HG03571 (cell line): ENCODE results near the gene PAF1.
"Not testable (repeated sequence)": the region's sequence is repeated elsewhere in the genome, so short reads cannot be mapped to it uniquely, and the experiment has no call there.

Experiments
- ATAC-seq: cut with Tn5 transposase; IDR thresholded peaks from one replicate; pipeline ENCODE4 v1.9.1; 2021; ENCODE audit not compliant: unreplicated experiment

The PAF1 gene

DNA sequence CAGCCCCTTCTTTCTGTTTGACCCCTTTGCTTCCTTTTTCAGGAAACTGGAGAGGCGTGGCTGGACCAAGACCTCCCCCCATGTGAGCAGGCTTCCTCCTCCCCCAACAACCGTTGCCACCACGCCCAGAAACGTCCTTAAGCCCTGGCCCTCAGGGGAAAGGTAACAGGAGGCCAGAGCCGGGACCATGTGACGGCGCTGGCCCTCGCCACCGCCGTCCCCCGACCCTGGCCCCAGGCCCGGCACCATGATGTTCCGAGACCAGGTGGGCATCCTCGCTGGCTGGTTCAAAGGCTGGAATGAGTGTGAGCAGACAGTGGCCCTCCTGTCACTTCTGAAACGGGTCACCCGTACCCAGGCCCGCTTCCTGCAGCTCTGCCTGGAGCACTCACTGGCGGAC is 34.3 kb downstream of the PAF1 start:
- no peak for ATAC-seq

DNA sequence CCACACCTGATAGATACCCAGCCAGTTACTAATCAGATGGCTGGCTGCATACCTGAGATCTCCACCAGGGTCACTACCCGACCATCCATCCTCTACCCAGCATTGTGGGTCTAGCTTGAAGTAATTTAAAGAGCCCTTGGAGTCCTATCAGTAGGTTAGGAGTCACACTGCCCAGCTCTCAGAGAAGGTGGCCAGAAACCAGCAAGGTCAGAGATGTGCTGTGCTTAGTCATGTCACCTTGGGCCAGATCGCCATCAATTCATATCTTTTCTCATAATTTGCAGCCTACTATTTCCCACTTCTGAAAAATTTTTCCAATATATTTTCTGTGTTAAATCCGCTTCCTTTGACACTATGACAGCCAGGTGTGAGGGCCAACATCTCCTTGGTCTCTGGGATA is 34.8 kb downstream of the PAF1 start:
- ATAC-seq = no peak

DNA sequence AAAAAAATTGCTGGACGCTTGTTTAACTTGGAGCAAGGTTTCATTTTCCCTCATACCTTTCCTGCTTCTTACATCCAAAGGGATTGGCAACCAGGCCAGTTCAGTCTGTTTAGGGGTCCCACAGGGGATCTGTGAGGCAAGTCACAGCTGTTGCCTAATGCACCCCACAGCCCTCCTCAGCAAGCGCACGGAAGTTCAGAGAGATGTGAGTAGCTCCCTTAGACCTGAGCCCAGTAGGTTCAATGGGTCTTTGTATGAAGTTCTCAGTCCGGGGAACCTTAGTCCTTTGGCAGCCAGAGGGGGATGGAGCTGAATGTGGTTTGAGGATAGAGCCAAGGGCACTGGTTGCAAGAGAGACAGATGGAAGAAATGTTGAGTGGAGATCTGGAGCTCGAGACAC is 35.7 kb downstream of the PAF1 start:
- ATAC-seq = no peak

DNA sequence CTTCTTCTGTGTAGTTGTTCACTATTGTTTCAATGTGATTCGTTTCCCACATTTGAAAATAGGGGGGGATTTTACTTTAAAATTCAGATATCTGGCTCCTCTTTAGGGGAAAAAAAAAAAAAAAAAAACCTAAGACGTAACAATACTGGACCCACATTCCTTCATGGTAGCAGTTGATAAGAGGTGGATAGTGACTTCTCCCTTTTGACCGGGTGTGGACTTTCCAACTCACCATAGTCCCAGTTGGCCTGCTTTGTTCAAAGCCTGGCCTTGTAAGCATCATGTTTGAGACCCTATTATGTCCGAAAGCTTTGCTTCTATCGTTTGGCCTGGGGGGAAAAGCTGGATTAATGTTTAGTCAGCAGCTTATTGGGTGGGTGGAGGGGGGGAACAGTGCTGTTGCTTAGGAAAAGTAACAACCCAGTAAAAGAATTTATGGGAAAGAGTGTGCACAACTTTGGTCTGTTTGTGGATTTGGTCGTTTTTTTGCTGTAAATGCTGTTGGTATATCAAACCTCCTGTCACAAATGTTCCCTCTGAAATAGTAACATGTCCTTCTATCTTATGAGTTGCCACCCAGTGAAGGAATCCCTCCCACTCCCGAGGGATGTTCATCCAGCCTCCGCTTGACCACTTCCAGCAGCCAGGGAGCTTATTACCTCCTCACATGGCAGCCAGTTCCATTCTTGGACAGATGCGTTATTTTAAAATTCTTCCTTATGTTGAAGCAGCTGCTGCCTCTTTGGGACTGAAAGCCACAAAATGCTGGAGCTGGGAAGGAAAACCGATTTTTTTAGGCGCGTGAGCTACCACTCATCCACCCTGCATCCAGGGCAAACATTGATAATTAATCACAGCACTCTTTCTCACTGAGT is 38.3 kb downstream of the PAF1 start:
- no peak for ATAC-seq

DNA sequence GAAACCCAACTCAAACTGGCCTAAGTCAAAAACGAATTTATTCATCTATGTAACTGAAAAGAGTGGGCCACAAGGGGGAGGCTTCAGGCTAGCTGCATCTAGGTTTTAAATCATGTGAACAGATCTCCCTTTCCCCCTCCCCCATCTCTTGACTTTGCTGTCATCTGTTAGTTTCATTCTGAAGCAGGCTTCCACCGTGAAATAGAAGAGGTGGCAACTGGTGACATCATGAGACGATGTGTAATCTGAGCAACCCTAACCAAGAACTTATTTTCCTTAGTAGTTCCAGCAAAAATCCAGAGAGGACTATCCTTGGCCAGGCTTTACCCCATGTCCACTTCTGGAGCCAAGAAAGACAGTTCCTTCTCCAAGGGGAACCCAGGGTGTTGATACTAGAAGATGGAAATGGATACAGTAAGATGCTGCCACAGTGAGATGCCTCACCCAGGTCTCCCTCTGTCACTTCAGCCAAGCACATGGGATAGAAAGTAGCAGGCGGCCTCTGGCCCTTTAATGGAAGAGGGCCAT is 39.3 kb downstream of the PAF1 start:
- no peak for ATAC-seq

DNA sequence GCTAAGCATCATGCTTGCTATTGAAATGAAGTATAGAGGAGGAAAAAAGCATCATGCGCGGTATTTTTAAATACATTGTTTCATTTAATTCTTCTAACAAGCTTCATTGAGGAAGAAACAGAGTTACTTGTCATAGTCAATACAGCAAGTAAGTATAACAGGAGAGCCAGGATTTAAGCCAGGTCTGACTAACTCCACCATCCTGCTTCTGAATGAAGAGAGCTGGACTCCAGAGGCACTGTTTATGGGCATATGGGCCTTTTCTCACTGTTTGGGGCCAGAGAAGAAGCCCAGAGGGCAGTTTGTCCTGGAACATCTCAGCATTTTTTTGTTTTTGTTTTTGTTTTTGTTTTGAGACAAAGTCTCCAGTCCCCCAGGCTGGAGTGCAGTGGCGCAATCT is 40.8 kb downstream of the PAF1 start:
- no peak for ATAC-seq

DNA sequence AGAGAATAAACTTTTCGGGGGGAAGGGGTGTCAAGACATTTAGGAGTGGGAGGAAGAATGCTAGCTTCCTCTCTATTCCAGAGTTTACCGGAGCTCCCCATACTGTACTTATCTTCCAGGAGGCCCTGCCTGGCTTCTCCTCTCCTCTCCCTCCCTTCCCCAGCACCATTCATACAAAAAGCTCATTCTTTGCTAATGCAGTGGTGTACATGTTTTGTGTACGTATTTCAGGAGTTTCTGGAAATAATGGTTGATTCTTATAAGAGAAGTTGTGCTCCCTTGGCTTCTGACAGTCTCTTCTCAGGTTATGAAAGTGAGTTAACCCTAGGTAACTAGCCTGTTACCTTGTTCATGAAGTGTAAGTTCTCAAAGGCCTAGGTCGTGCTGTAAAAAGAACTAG is 41.6 kb downstream of the PAF1 start:
- ATAC-seq = no peak

DNA sequence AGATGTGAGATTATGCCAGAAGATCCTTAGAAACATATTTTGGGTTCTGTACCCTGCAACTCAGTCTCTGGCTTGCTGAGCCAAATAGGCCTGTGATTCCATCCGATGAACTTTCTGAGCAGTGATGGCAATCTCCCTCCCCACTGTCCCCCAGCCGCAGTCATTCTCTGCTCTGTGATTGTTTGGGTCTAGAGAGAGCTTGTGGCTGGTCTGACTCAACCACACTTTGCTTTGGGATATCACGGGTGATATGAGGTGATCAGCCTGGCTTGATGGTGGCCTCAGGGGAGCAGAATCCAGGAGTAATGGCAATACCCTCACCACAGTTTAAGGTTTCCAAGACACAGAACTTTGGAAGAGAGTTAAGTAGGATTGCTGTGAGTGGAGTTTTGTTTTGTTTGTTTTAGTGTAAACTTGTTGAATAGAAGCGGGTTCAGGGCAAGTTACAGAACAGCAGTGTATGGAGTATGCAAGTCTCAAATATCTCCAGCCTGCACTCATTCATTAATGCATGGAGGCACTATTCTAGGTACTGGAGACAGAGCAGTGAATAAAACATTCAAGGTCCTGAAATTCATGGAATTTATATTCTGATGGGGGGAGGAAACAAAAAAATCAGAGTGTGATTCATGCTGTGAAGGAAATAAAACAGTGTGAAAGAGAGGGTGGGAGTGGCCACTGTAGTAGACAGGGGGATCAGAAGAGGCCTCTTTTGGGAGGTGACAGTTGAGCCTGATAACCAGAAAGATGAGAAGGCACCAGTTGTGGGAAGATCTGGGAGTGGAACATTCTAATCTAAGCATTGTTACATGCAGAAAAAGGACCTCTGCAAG is 43.4 kb downstream of the PAF1 start:
- ATAC-seq = no peak

DNA sequence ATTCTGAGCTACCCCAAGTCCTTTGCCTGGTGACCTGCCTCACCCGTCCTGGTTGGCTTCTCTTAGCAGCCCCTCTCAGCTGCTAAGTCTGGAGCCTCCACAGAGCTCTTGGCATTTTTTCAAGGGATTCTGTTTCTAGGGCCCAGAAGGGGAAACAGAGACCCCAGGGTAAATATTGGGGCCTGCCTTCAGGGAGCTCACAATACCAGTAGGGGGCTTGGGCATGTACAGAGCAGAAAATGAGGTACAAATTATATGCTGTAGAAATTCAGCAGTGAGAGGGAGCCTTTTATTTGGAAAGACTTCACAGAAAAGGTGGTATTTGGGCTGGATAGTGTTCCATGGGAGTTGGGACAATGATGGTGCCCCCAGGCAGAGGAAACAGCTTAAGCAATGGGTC is 45.0 kb downstream of the PAF1 start:
- no peak for ATAC-seq

DNA sequence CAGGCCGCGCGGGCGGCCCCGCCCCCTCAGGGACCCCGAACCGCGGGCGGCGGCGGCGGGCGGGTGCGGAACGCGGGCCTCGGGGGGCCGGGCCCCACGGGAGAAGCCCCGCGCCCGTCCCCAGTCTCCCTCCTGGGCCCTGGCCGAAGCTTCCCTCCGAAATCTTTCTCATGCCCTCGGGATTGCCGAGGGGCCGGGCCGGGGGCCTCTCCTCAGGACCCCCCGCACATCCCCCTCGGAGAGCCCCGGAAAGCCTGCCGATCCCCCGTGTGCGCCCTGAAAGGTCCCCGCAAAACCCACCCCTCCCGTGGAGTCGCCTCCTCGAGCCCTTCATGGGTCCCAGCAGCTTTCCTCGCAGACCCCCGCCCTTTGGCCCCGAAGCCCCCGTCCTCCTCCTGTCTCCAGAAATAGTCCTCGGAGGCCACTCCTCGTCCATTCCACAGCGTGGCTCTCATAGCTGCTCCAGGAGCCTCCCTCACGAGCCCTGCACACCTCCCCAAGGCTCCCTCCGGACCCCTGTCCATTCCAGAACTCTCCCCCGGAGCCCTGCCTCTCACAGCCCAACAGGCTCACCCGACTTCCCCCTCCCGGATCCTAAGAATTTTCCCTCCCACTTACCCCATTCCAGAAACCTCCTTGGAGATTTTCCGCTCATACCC is 48.1 kb downstream of the PAF1 start:
- peak; percentile 1 for ATAC-seq

DNA sequence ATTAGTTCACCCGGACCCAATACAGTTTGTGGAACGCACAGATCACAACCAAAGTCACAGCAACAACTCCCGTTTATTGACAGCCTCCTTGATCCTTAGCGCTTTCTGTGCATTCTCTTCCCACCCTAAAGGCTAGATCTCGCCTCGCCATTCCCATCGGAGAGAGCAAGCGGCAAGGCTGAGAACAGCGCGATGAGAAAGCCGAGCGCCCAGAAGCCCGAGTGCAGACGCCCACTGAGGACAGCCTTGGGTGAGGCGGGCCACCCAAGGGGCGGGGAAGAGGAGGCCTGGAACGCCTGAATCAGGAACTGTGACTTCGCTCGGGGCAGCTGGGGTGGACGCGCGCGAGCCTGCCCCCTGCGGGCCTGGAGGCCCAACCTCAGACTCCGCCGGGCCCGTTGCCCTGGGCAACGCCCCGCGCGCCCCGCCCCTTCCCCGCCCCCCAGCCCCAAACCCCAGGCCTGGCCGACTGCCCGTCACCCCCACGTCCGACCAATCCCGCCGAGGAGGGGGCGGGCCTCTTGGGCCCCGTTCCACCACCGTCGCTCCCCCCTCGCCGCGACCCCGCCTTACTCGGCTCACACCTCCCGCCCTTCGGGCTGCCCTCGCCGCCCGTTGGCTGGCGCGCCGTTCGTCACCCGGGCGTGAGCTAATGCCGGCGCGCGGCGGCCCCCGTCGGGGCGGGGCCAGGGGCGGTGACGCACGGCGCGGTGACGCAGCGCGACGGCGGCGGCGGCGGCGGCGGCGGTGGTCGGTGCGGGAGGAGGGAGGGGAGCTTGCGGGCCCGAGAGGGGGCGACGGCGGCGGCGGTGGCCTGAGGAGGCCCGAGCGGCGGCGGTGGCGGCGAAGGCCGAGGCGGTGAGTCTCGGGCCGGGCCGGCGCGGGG is 48.9 kb downstream of the PAF1 start, which contains the start of gene SAMD4B:
SAMD4B (plus strand) TSS at position 703 of the 886 bp plus-strand sequence. CDS start 14,473 bp downstream, outside the sequence.
- peak; percentile 81 for ATAC-seq

DNA sequence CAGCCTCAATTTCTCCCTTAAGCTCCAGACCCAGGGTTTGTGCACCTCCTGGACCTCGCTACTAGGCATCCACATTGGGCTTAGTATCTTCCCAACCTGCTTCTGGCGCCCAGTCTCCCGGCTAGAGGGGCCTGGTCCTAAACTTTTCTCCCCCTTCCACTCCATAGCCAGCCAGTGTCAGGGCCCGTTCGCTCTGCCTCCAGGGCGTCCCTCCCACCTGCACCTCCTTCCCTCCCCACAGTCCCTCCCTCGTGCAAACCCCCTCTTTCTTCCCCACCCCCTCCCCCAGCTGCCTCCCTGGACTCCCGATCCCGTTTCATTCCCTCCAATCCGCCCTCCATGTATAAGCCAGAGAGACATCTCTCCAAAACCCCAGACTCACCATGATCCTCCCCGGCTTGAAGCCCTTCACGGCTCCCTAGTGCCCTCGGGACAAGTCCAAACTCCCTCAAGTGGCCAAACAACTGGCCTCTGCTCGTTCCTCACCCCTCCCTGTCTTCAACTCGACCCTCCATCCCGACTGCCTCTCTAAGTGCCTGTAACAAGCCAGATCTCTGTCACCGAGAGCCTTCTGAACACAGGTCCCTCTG is 49.7 kb downstream of the PAF1 start:
- ATAC-seq = no peak

DNA sequence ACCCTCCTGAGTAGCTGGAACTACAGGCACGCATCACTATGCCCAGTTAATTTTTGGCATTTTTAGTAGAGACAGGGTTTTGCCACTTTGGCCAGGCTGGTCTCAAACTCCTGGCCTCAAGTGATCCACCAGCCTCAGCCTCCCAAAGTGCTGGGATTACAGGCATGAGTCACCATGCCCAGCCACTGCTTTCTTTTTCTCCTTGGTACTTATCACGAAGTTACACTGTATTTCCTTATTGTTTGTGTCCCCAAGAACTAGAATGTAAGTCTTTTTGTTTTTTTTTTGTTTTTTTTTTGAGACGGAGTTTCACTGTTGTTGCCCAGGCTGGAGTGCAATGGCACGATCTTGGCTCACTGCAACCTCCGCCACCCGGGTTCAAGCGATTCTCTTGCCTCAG is 50.8 kb downstream of the PAF1 start:
- not testable (repeated sequence) for ATAC-seq

DNA sequence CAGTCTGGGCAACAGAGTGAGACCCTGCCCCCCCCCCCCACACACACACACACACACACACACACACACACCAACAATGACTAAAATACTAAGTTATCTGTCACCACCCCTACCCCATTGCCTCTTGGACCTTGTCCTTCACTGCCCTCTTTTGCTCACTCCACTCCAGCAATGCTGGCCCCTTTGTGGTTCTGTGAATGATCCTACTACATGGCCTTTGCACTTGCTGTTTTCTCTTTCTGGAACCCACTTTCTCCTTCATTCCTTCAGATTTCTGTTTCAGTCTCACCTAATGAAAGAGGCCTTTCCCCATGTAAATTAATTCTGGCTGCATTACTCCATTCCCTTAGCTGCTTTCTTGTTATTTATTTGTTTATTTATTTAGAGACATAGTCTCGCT is 51.2 kb downstream of the PAF1 start:
- ATAC-seq = no peak

DNA sequence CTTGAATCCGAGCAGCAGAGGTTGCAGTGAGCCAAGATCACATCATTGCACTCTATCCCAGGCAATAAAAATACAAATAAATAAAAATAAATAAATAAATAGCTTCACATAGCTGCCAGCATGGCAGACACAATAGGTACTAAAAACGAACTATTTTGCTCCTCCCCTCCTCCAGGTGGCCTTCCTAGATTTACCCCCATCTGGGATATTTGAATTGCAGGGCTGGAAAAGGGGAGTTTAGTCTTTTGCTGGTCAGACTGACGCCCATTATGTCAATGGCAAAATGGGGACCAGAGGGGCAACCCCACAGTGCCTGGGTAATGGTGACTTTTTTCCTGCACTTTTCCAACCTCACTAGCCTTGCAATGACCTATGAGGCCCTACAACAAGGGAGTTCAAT is 54.4 kb downstream of the PAF1 start:
- no peak for ATAC-seq
